WERI-Rb-1 (cell line): ENCODE measurements around the gene CCDC50.

ENCODE experiments used
- DNase-seq: peaks from one replicate; pipeline ENCODE4 v3.0.0-alpha.2; 2020
- H3K27ac ChIP-seq: fragments of 250-450 bp; sonication (Bioruptor Pico); 2 replicates; pipeline ENCODE4 v1.5.1; 2020; ENCODE audit warnings: mild to moderate bottlenecking, moderate library complexity
- H3K27me3 ChIP-seq: fragments of 250-450 bp; sonication (Bioruptor Pico); 2 replicates; pipeline ENCODE4 v1.5.1; 2021; ENCODE audit warnings: mild to moderate bottlenecking, low read depth, moderate library complexity; ENCODE audit not compliant: insufficient read depth, severe bottlenecking
- H3K36me3 ChIP-seq: fragments of 250-450 bp; sonication (Bioruptor Pico); 2 replicates; pipeline ENCODE4 v1.5.1; 2020; ENCODE audit warnings: mild to moderate bottlenecking, moderate library complexity
- H3K4me3 ChIP-seq: 2 replicates; pipeline ENCODE4 v1.5.1; 2011; ENCODE audit warnings: low read depth, mild to moderate bottlenecking, control low read depth, low read length
- H3K9me3 ChIP-seq: fragments of 250-450 bp; sonication (Bioruptor Pico); 2 replicates; pipeline ENCODE4 v1.5.1; 2021; ENCODE audit warnings: mild to moderate bottlenecking, moderate library complexity; ENCODE audit not compliant: severe bottlenecking
- TF ChIP-seq, protein P1 (sequence below): IDR thresholded peaks from 2 replicates; pipeline ENCODE4 v1.5.1; 2011; ENCODE audit warnings: low read depth, mild to moderate bottlenecking, control low read depth, inconsistent platforms, low read length

The CCDC50 gene

DNA sequence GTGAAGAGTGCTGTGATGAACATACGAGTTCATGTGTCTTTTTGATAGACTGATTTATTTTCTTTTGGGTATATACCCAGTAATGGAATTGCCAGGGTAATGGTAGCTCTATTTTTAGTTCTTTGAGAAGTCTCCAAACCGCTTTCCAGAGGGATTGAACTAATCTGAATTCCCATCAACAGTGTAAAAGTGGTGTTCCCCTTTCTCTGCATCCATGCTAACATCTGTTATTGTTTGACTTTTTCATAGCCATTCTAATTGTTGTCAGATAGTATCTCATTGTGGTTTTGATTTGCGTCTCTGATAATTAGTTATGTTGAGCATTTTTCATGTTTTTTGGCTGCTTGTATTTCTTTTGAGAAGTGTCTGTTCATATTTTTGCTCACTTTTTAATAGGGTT, 55.9 kb downstream of the CCDC50 start:
- Histone ChIP-seq H3K27me3 (no peaks in the 10 kb centered on the region), H3K36me3 (no peaks in the 10 kb centered on the region), H3K4me3 (no peak overlapping the region), H3K27ac (no peak overlapping the region), H3K9me3 (no peaks in the 10 kb centered on the region)
- DNase-seq: no peak
- TF ChIP-seq, protein P1, sequence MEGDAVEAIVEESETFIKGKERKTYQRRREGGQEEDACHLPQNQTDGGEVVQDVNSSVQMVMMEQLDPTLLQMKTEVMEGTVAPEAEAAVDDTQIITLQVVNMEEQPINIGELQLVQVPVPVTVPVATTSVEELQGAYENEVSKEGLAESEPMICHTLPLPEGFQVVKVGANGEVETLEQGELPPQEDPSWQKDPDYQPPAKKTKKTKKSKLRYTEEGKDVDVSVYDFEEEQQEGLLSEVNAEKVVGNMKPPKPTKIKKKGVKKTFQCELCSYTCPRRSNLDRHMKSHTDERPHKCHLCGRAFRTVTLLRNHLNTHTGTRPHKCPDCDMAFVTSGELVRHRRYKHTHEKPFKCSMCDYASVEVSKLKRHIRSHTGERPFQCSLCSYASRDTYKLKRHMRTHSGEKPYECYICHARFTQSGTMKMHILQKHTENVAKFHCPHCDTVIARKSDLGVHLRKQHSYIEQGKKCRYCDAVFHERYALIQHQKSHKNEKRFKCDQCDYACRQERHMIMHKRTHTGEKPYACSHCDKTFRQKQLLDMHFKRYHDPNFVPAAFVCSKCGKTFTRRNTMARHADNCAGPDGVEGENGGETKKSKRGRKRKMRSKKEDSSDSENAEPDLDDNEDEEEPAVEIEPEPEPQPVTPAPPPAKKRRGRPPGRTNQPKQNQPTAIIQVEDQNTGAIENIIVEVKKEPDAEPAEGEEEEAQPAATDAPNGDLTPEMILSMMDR: no peak

DNA sequence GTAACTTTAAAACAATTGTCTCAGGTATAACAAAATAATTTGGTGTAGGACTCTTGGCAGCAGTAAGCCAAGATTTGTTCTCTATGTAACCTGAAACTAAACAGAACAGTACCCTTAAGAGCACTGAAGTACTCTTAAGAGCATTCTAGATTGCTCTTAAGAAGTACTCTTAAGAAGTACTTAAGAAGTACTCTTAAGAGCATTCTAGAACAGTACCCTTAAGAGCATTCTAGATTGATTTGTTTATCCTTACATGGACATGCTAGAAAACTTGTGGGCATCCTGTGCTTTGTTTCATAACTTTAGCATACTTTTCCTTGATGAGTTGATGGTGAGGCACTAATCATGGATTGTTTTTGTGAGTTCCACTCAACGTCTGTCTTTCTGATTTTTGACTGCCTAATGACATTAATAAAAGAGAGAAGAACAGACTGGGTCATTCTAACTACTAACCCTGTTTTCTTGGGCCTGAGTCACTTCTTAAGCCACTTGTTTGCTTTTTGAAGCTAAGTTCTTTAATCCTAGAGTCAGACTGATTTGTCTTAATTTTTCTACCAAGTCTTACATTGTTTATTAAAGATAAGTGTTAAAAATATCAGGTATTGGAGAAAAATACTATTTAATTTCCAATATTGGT, 58.4 kb downstream of the CCDC50 start:
- Histone ChIP-seq H3K27me3 (no peaks in the 10 kb centered on the region), H3K4me3 (no peak overlapping the region), H3K9me3 (no peaks in the 10 kb centered on the region), H3K36me3 (no peaks in the 10 kb centered on the region; the same call in 1 of the 2 replicates), H3K27ac (no peak overlapping the region)
- DNase-seq: no peak
- TF ChIP-seq, protein P1: no peak

GRCh38 chr3:191388823-191389222, 59.6 kb downstream of the CCDC50 start:
- H3K9me3 ChIP-seq: no peaks in the 10 kb centered on the region
- no peak for DNase-seq
- H3K27me3 ChIP-seq: no peaks in the 10 kb centered on the region
- TF ChIP-seq, protein P1: no peak
- H3K4me3 ChIP-seq: no peak overlapping the region
- H3K36me3 ChIP-seq: no peaks in the 10 kb centered on the region; the same call in 1 of the 2 replicates
- no peak overlapping the region for H3K27ac ChIP-seq

DNA sequence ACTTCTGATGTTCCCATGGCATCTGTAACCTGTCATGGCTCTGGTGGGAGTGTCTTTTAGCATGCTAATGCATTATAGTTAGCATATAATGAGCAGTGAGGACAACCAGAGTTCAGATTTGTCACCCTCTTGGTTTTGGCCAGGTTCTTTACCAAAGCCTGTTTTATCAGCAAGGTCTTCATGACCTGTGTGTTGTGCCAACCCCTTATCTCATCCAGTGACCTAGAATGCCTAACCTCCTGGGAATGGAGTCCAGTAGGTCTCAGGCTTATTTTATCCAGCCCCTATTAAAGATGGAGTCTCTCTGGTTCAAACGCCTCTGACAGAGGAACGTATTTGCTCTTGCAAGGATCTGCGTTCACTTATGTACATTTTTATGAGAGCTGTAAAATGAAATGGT, 61.4 kb downstream of the CCDC50 start:
- TF ChIP-seq, protein P1: no peak
- Histone ChIP-seq H3K27me3 (no peaks in the 10 kb centered on the region), H3K27ac (no peak overlapping the region), H3K36me3 (no peaks in the 10 kb centered on the region; the same call in 1 of the 2 replicates), H3K9me3 (no peaks in the 10 kb centered on the region), H3K4me3 (no peak overlapping the region)
- DNase-seq: no peak

- no peaks in the 10 kb centered on the region; the same call in 1 of the 2 replicates for H3K36me3 ChIP-seq
- no peaks in the 10 kb centered on the region for H3K27me3 ChIP-seq
- TF ChIP-seq, protein P1: no peak
- no peak overlapping the region for H3K4me3 ChIP-seq
- H3K9me3 ChIP-seq: no peaks in the 10 kb centered on the region
- H3K27ac ChIP-seq: no peak overlapping the region
- DNase-seq: no peak
Measured at GRCh38 chr3:191391861-191392808, 62.9 kb downstream of the CCDC50 start.
